Esophagus muscularis mucosa (tissue), 4 donors: Measurements from ENCODE around the gene ADH7. TPM values are rescaled to one million over a fixed set of nuclear protein-coding genes. Genes with fewer than 3 reads are reported as not detected.

Experiments
- DNase-seq: peaks from one replicate; pipeline ENCODE4 v3.0.0-alpha.2; 2017; ENCODE audit errors: extremely low spot score
- H3K27ac ChIP-seq, 4 donors: fragments of 200-600 bp; sonication (generic); replicated peaks in 1 of 4; 1 replicate in 3 of 4; 2 replicates in 1 of 4; pipeline ENCODE4 v1.5.1; 2016 to 2019; ENCODE audit warnings: mild to moderate bottlenecking in 1 of 4
- H3K27me3 ChIP-seq, 4 donors: fragments of 200-600 bp; sonication (generic); one replicate each; pipeline versions ENCODE4 v1.5.1 to v1.6.0; 2016 to 2019
- H3K36me3 ChIP-seq, 4 donors: fragments of 200-600 bp; sonication (generic); one replicate each; pipeline ENCODE4 v1.5.1; 2016 to 2019
- H3K4me1 ChIP-seq, 4 donors: fragments of 200-600 bp; sonication (generic); one replicate each; pipeline ENCODE4 v1.5.1; 2016 to 2019
- H3K4me3 ChIP-seq, 4 donors: fragments of 200-600 bp; sonication (generic); 1 replicate in 2 of 4; 2 replicates in 2 of 4; pipeline ENCODE4 v1.5.1; 2016 to 2019; ENCODE audit warnings: mild to moderate bottlenecking in 4 of 4, moderate library complexity in 1 of 4
- H3K9me3 ChIP-seq, 4 donors: fragments of 200-600 bp; sonication (generic); 1 replicate in 3 of 4; 2 replicates in 1 of 4; pipeline ENCODE4 v1.5.1; 2016 to 2019
- EP300 ChIP-seq: sonication (generic); formaldehyde crosslinking; IDR thresholded peaks from one replicate; pipeline ENCODE4 v1.6.1; 2017; ENCODE audit warnings: antibody characterized with exemption
- POLR2A ChIP-seq: fragments of 450-650 bp; IDR thresholded peaks from one replicate; pipeline ENCODE4 v1.6.1; 2017; ENCODE audit warnings: antibody characterized with exemption, moderate library complexity, mild to moderate bottlenecking, low read depth
- POLR2AphosphoS5 ChIP-seq, 2 donors: sonication (generic); formaldehyde crosslinking; IDR thresholded peaks; one replicate each; pipeline ENCODE4 v1.6.1; 2017; ENCODE audit warnings: antibody characterized with exemption in 2 of 2
- WGBS: methylation state at CpG from one replicate; pipeline ENCODE4 v1.1.5; 2018; 5-methylcytosine and 5-hydroxymethylcytosine counted together
- intact Hi-C: fragments of 100-400 bp; cut with DNase I; formaldehyde crosslinking; loops from one replicate; pipeline ENCODE4 v1.15.1; 2023
- total RNA-seq, 4 donors: library from RNA; depleted of rRNA; stranded (reverse); fragments of >200 nt; gene quantifications; one replicate each; pipeline versions ENCODE4 v1.1.0 to v1.2.1, GENCODE V29; 2016
- TF ChIP-seq, protein P1 (sequence below), 3 experiments: fragments of 200-600 bp in 2 of 3; fragments of 450-650 bp in 1 of 3; sonication (generic) in 2 of 3; IDR thresholded peaks; one replicate each; pipeline ENCODE4 v1.5.1; 2017 to 2019; ENCODE audit warnings: antibody characterized with exemption in 3 of 3, mild to moderate bottlenecking in 2 of 3, moderate library complexity in 1 of 3

Gene ADH7
- total RNA-seq, 4 donors from 2014 or later, result not detected

- H3K9me3 ChIP-seq, result no peaks in the 10 kb centered on the region
- no peak for DNase-seq
- H3K4me1 ChIP-seq, result peaks cover 0 to 17% (median 13%) of the 10 kb centered on the region in 4 donors
- intact Hi-C loops, result no loop called here
- WGBS, result 84% methylated on average over 1 of the region's 1 CpG
- H3K4me3 ChIP-seq, result no peak overlapping the region
- TF ChIP-seq EP300, result no peak
- TF ChIP-seq POLR2AphosphoS5 (IDR thresholded peaks at IDR 0.05), result no peak
- TF ChIP-seq, protein P1, sequence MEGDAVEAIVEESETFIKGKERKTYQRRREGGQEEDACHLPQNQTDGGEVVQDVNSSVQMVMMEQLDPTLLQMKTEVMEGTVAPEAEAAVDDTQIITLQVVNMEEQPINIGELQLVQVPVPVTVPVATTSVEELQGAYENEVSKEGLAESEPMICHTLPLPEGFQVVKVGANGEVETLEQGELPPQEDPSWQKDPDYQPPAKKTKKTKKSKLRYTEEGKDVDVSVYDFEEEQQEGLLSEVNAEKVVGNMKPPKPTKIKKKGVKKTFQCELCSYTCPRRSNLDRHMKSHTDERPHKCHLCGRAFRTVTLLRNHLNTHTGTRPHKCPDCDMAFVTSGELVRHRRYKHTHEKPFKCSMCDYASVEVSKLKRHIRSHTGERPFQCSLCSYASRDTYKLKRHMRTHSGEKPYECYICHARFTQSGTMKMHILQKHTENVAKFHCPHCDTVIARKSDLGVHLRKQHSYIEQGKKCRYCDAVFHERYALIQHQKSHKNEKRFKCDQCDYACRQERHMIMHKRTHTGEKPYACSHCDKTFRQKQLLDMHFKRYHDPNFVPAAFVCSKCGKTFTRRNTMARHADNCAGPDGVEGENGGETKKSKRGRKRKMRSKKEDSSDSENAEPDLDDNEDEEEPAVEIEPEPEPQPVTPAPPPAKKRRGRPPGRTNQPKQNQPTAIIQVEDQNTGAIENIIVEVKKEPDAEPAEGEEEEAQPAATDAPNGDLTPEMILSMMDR (IDR thresholded peaks at IDR 0.05), result no peak
- no peak for TF ChIP-seq POLR2A
- no peaks in the 10 kb centered on the region for H3K27me3 ChIP-seq
- H3K27ac ChIP-seq, result no peak overlapping the region
- no peaks in the 10 kb centered on the region for H3K36me3 ChIP-seq
These were observed 68.7 kb downstream of the ADH7 start for GRCh38 chr4:99366491-99366890.

DNA sequence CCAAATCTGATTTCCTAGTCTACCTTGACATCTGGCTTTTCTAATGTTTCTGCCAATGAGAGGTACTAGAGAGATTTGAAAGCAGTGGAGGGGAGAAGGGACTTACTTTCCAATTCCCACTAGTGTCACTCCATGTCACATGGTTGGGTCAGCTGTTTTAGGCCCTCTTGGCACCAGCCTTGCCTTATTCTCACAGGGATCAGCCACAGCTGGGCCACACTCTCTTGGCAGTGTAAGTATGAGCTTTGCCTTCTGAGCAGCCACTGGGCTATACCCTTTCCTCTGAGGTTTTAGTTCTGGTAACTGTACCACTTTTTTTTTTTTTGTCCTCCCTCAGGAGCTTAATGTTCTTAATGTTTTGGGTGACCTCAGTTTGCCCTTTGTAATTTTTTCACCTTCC, 72.4 kb downstream of the ADH7 start:
- Histone ChIP-seq H3K4me3 (no peak overlapping the region), H3K27ac (peak overlapping the region in 3 of 4 donors; percentile 34 to 44 (median 42)), H3K9me3 (no peaks in the 10 kb centered on the region), H3K27me3 (no peaks in the 10 kb centered on the region), H3K36me3 (no peaks in the 10 kb centered on the region), H3K4me1 (peaks cover 0 to 29% (median 13%) of the 10 kb centered on the region in 4 donors)
- TF ChIP-seq POLR2AphosphoS5 (IDR thresholded peaks at IDR 0.05) (peak in 1 of 2 donors; percentile 13), EP300 (no peak), POLR2A (no peak)
- TF ChIP-seq, protein P1 (IDR thresholded peaks at IDR 0.05), result no peak
- DNase-seq, result no peak
- intact Hi-C loops, result no loop called here

Other genes starting within 250 kb of the ADH7 start
- not detected for gene ADH6, start 216.1 kb downstream of the ADH7 start, total RNA-seq
- under 1 TPM in 2 of 4 donors, not detected in 2; 0.58 to 0.99 TPM for gene ADH1A, start 144.4 kb downstream of the ADH7 start, total RNA-seq
- gene ADH1B, start 113.9 kb downstream of the ADH7 start, total RNA-seq, result 100 to 1,000 TPM; 301 to 669 (median 438) TPM
- 1 to 10 TPM; 4.0 to 6.1 (median 4.9) TPM for gene ADH1C, start 82.6 kb downstream of the ADH7 start, total RNA-seq
- gene C4orf17, start 75.7 kb upstream of the ADH7 start, total RNA-seq, result not detected
- gene TRMT10A, start 128.7 kb upstream of the ADH7 start, total RNA-seq, result 1 to 10 TPM; 3.0 to 5.3 (median 4.8) TPM
- gene MTTP, start 139.5 kb upstream of the ADH7 start, total RNA-seq, result 1 to 10 TPM in 1 of 4 donors, under 1 TPM in 3; 0.45 to 1.2 (median 0.70) TPM
- gene C4orf54, start 222.5 kb upstream of the ADH7 start, total RNA-seq, result 1 to 10 TPM in 1 of 4 donors, under 1 TPM in 3; under 0.01 to 2.1 (median 0.60) TPM